Suppressor macrophage treated with lipopolysaccharide for 1 hour (primary cell): ENCODE results near the gene ABLIM3.

Experiments used
- DNase-seq, 3 donors: peaks; one replicate each; pipeline ENCODE4 v3.0.0-alpha.2; 2020 to 2022

Gene ABLIM3

GRCh38 chr5:149284501-149284900, 143.2 kb downstream of the ABLIM3 start:
- peak; percentile 57 to 63 (median 62) for DNase-seq

GRCh38 chr5:149285153-149285552, 143.9 kb downstream of the ABLIM3 start:
- no peak for DNase-seq

DNA sequence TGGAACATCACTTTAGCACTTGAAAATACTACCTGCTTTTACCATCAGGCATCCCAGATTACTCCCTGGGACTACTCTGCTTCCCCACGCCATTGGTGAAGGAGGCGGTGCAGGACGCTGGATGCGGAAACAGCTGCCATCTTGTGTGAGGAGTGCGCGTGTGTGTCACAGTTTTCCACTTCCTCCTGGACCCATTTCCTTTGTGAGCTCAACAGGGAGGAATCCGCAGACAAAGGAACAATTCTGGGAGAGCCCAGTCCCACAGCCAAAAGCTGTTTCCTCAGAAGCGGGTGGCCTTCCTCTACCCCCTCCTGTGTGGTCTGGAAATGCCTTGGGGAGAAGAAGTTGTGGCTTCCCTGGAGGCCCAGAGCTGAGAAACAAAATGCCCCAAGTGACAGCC, 147.1 kb downstream of the ABLIM3 start:
- peak; percentile 54 to 62 (median 61) for DNase-seq

DNA sequence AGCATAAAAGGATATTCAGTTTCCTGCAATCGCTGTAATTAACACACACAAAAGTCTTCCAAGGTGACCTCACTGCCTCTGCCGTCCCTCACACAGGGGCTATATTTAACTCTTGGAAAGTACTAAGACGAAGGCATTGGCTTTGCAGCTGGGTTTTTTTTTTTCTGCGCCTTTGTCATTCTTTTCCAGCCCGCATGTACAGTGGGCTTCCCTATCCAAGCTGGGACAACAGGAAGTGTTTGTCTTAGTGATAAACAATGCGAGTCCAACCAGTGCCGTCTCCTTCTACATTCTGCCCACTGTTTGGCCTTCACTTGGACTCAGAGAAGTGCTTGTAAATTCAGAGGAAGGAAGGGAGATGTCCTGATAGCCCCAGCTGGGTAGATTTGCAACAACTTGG, 148.0 kb downstream of the ABLIM3 start:
- peak; percentile 57 to 78 (median 63) for DNase-seq

GRCh38 chr5:149294872-149295829, 153.9 kb downstream of the ABLIM3 start:
- no peak for DNase-seq

DNA sequence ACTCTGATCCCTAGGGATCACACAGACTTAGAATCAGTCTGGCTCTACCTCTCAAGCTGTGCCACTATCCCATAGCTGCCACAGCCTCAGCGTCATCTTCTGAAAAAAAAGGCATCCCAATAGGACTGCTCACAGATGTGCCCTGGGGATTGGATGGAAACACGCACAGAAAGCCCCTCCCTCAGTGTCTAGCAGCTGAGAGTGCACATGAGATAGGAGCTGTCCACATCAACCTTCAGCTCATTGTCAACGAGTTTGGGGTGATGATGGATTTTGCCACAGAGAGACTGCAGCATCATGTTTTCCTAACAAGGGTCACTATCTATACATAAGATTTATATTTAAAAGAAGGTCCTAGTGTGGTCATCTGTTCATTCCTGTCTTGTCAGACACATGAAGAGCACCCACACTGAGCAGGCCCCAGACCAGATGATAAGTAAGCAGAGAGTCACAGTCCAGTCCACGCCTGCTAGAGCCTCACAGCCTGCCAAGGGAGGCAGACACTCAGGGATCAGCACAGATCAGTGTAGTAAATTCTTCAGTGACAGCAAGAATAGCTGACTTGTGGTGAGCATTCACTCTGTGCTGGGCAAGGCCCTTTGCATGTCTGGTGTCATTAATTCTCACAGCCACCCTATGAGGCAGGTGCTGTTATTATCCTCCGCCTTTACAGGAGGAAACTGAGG, 156.2 kb downstream of the ABLIM3 start:
- no peak for DNase-seq

GRCh38 chr5:149298163-149298562, 156.9 kb downstream of the ABLIM3 start:
- no peak for DNase-seq

DNA sequence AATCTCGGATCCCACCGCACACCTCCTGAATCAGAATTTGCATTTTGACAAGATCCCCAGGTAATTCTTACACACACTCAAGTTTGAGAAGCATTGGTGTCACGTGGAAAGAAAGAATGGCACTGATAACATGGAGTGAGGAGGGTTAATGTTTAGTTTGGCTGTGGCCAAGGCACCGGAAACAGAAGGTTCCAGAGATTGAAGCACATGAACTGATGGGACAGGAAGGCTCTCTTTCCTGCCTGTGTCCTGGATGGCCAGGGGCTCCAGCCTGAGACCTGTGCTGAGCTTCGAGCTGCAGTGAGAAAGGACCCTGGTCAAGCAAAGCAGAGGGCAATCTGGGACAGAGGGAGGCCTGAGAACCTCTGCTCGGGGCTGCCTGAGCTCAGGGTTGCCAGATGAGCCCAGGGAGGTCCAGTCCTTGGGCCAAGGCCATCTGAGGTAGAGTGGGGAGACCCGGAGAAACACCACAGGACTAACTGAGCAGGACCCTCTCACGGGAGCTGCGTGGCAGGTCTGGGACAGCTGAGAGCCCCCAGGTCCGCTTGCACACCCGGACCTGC, 157.6 kb downstream of the ABLIM3 start:
- DNase-seq, result no peak

GRCh38 chr5:149299451-149300054, 158.3 kb downstream of the ABLIM3 start:
- DNase-seq, result no peak

DNA sequence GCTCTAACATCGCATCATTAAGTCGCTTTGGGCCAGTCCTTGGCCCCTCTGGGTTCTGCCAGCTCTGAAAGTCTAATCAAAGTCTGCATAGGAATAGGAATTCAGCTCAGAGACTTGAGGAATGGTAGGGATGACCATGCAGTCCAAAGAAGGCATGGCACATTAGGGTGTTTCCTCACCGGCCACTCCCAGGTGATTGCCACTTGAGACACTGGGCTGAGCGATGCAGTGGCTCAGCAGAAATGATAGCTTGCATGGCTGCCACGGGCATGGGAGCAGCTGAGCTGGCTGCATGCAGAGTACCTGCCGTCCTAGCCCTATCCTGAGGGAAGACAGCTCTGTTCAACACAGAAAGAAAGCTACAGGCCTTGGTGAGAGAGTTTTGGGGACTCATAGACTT, 159.1 kb downstream of the ABLIM3 start:
- DNase-seq, result no peak

DNA sequence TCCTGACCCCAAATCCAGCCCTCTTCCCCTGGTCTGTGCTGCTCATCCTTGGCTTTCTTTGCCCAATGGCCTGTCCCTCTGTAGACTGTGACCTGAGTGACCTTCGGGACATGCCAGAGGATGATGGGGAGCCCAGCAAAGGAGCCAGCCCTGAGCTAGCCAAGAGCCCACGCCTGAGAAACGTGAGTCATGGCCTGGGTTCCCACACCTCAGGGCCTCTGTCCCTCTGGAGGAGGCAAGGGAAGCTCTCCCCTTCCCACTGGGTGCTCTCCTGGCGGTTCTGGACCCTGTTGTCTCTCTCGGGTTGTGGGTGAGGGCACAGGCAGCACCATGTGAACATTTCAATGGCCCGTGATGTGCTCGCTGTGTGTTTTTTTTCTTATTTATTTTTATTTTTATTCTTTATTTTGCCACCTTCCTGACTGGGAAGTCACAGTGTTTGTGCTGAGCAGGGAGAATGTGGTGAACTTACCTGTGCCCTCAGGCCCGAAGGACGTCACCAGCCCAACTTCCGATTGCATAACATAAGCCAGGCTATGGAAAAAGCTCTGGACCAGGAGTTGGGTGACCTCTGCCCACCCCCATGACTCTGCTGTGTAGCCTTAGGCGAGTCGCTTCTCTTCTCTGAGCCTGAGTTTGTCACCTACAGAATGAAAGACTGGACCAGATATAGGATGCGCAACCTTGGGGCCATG, 159.9 kb downstream of the ABLIM3 start:
- no peak for DNase-seq

- DNase-seq, result no peak
These were observed 160.6 kb downstream of the ABLIM3 start for GRCh38 chr5:149301744-149302380.

DNA sequence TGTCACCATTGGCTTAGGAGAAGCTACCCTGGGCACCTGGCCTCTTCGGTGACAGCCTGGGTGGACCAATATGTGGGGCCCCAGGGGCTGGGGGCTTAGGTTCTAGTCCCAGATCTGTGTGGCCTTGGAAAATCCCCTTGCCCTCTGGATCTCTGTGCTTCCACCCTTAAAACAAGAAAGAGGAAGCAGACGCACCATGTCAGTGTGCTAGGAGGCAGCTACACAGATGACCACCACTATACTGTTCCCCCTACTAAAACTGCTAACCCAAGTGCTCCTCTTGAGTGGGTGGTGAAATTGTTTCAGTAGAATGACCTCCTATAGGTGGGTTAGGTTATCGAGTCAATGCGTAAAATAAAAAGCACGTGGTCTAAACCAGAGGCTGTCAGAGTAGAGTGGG, 161.3 kb downstream of the ABLIM3 start:
- DNase-seq, result peak; percentile 42 to 55 (median 44)

GRCh38 chr5:149303210-149303609, 161.9 kb downstream of the ABLIM3 start:
- DNase-seq, result no peak

DNA sequence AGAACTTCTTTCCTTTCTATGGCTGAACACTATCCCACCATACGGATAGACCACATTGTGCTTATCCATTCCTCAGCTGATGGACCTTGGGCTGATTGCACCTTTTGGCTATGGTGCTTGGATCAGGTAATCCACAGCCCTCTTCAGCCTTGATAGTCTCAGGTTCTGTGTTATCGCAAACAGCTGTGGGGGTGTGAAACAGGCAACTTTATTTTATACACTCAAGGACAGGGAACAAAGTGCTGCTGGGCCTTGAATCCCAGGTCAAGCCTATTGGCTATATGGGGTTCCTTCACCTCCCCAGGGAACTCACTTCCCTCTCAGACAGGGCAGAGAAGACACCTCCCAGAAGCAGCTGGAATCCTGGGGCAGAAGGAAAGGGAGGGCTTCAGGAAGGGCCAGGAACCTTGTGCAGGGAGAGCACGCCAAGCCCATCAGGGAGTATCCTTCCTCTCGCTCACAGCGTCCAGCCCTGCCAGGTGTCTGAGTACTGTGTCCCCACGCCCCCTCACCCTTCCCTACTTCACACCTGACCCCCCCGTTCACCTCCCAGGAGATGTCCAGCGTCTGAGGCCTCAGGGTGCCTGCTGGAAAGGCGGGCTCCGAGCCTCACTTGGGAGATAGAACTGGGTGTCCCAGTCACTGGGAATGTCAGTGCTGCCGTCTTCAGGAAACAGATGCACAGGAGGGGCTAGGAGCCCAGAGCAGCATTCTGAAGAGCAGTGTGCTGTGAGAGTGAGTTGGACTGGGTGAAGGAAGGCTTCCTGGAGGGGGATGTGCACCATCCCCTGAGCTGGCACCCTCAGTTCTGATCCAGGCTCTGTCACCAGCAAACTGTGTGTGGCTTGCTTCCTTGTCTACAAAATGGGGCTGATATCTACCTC, 163.1 kb downstream of the ABLIM3 start:
- DNase-seq, result no peak

DNA sequence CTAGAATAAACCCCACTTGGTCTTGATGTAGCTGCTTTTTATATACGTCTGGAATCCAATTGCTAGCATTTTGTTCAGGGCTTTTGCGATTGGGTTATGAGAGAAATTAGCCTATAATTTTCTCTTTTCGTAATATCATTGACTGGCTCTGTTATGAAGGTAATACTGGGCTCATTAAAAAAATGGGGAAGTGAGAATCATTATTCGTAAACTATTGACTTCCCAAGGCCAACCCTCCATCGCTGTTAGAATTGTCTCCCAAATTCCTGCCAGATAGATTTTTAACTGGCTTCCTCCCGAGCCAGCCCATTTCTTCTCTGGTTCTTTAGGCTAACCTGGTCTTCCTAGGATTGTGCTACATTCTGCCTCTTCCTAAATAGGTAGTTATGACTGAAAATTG, 168.1 kb downstream of the ABLIM3 start:
- no peak for DNase-seq
